Upper lobe of right lung (tissue), 1 donor: ENCODE data around the gene GPSM1. TPM values are rescaled to one million over a fixed set of nuclear protein-coding genes. Genes with fewer than 3 reads are reported as not detected.

ENCODE experiments used
- ATAC-seq: fragments of 200-7000 bp; cut with Tn5 transposase; one replicate; pipeline ENCODE4 v1.9.1; 2020; ENCODE audit warnings: mild to moderate bottlenecking, moderate library complexity
- DNase-seq: peaks from one replicate; pipeline ENCODE4 v3.0.0-alpha.2; 2020
- H3K27ac ChIP-seq: fragments of 200-600 bp; one replicate; pipeline ENCODE4 v1.8.0; 2022
- H3K27me3 ChIP-seq: fragments of 200-600 bp; one replicate; pipeline ENCODE4 v1.8.0; 2022; ENCODE audit warnings: mild to moderate bottlenecking
- H3K36me3 ChIP-seq: fragments of 200-600 bp; one replicate; pipeline ENCODE4 v1.8.0; 2022
- H3K4me1 ChIP-seq: fragments of 200-600 bp; one replicate; pipeline ENCODE4 v1.8.0; 2022
- H3K4me3 ChIP-seq: fragments of 200-600 bp; one replicate; pipeline ENCODE4 v1.8.0; 2022; ENCODE audit warnings: mild to moderate bottlenecking
- H3K9me3 ChIP-seq: fragments of 200-600 bp; one replicate; pipeline ENCODE4 v1.8.0; 2022
- intact Hi-C: fragments of 100-400 bp; cut with DNase I; formaldehyde crosslinking; loops from one replicate; pipeline ENCODE4 v1.11.0; 2022
- total RNA-seq: library from RNA; stranded (reverse); fragmentation: NEBNext Ultra II Directional; extraction: Animal tissue kit (Norgen Biotek cat#: 25700); gene quantifications from one replicate; pipeline ENCODE4 v1.2.1, GENCODE V29; 2021
- TF ChIP-seq, protein P1 (sequence below): fragments of 200-600 bp; IDR thresholded peaks from one replicate; pipeline ENCODE4 v1.8.0; 2022; ENCODE audit warnings: antibody characterized with exemption
- donor health status: DM: no; HTN: yes; CAD: no; lungs with severe emphysema.

The GPSM1 gene
- total RNA-seq, 1 donor from 2014 or later = 27.3 TPM

DNA sequence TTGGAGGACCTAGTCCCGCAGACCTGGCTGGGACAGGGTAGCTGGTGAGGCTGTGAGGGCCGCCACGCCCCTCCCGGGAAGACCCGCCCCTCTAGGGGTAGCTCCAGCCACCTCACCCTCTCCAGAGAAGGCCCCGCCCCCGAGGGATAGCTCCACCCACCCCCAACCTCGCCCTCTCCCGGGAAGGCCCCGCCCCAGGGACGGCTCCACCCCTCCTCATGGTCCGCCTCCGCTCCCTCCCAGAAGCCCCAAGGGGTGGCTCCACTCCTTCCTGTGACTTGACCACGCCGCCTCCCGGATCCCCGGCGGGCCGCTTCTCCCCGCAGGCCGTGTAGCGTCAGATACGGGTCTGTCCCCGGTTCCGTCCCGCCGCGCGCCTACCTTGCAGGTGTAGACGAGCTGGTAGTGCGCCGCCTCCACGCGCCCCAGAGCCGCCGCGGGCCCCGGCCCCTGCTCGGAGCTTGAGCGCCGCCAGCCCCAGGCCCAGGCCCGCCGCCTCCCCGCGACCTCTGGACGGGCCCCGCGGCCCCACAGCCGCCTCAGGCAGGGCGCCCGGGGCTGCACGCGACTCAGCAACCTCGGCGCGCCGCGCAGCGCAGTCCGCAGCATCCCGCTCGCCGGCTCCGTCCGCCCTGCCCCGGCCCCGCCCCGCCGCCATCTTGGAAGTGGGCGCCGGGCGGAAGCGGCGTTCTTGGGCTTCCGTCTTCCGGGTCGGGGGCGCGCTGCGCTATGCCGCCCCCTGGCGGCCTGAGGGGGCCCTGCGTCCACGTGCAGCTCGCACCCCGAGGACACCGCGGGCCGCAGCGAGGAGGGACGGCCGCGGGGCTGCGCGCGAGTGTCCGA, 36.0 kb downstream of the GPSM1 start, which contains the start of gene DNLZ:
DNLZ (minus strand) TSS at position 639 of the 843 bp plus-strand sequence; CDS start at position 609, 30 bp downstream.
- Histone ChIP-seq H3K4me3 (peak within 1 kb of the TSS; percentile 71), H3K36me3 (no peaks in the 10 kb centered on the region), H3K4me1 (peaks cover 12% of the 10 kb centered on the region), H3K27ac (peak within 1 kb of the TSS; percentile 91), H3K27me3 (no peaks in the 10 kb centered on the region), H3K9me3 (no peaks in the 10 kb centered on the region)
- TF ChIP-seq, protein P1, sequence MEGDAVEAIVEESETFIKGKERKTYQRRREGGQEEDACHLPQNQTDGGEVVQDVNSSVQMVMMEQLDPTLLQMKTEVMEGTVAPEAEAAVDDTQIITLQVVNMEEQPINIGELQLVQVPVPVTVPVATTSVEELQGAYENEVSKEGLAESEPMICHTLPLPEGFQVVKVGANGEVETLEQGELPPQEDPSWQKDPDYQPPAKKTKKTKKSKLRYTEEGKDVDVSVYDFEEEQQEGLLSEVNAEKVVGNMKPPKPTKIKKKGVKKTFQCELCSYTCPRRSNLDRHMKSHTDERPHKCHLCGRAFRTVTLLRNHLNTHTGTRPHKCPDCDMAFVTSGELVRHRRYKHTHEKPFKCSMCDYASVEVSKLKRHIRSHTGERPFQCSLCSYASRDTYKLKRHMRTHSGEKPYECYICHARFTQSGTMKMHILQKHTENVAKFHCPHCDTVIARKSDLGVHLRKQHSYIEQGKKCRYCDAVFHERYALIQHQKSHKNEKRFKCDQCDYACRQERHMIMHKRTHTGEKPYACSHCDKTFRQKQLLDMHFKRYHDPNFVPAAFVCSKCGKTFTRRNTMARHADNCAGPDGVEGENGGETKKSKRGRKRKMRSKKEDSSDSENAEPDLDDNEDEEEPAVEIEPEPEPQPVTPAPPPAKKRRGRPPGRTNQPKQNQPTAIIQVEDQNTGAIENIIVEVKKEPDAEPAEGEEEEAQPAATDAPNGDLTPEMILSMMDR = peak; percentile 98
- intact Hi-C loops = no loop called here
- ATAC-seq = peak; percentile 94
- peak; percentile 99 for DNase-seq

DNA sequence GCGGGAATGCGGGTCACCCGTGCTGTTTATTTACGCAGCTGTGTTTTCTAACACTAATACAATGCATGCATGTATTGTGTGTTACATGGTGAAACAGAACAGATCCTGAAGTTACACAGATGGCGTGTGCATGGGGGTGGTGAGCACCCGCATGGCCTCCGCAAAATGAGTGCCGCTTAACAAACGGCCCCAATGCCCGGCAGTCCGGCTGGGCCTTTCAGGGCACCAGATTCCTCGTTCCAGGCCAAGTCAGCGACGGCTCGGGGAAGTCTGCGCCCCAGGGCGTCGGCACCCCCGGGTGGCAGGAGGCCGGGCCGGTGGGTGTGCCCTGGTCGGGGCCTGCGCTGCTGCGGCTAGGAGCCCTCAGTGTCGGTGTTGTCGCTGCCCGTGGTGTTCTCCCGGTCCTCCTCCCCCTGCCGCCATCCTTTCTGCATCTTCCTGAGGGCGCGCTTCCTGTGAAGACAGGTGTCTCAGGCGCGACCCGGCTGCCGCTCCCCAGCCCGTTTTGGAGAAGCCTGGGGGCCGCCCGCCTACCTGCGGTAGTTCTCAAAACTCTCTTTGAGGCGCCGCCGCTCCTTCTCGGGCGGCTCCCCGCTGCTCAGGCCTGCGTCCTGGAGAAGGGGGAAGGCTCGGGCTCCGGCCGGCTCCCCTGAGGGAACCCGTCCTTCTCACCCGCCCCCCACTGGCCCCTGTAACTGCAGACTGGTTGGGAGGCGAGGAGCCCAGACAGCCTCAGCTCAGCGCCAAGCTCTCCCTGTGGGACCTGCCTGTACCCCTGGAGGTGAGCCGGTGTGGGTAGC, 36.8 kb downstream of the GPSM1 start:
- no peaks in the 10 kb centered on the region for H3K36me3 ChIP-seq
- no peak for ATAC-seq
- peak overlapping the region; percentile 71 for H3K4me3 ChIP-seq
- intact Hi-C loops = no loop called here
- no peak overlapping the region for H3K27ac ChIP-seq
- DNase-seq = no peak
- TF ChIP-seq, protein P1 = no peak
- peaks cover 12% of the 10 kb centered on the region for H3K4me1 ChIP-seq
- H3K9me3 ChIP-seq = no peaks in the 10 kb centered on the region
- H3K27me3 ChIP-seq = no peaks in the 10 kb centered on the region

DNA sequence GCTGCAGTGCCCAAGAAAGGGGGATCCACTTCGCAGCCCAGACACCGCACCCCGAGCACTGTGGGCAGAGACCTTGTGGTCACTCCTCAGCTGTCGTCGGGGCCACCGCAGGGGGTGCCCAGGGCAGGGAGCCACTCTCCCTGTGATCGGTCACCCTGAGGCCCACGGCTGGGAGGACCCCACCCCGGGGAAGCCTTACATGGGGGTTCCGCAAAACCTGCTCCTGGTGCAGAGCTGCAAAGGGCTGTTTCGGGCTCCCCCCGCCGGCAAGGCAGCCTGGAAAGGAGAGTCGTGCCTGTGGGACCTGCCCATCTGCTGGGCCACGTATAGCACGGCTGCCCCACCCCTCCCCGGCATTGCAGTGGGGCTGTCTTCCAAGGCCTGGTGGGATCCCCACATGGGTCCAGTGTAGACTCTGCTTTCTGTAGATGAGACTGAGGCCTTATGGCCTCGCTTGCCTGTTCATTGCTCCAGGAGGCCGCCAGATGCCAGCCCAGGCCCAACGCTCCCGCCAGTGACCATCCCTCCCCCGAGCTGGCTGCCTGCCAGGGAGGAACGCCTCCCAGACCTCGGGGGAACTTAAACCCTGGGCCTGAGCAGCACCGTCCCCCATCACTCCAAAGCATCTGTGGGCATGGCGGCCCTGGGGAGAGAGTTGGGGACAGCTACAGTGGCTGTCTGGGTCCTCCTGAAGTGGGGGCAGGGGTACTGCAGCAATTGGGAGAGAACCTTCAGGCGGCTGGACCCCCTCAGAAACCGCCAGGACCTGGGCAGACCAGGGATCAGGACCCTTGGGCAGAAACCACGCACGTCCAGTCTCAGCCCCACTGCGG, 37.8 kb downstream of the GPSM1 start:
- Histone ChIP-seq H3K4me1 (peaks cover 12% of the 10 kb centered on the region), H3K27me3 (no peaks in the 10 kb centered on the region), H3K36me3 (no peaks in the 10 kb centered on the region), H3K9me3 (no peaks in the 10 kb centered on the region), H3K27ac (peak overlapping the region; percentile 24), H3K4me3 (no peak overlapping the region)
- TF ChIP-seq, protein P1 = no peak
- intact Hi-C loops = no loop called here
- DNase-seq (no peak), ATAC-seq (no peak)

DNA sequence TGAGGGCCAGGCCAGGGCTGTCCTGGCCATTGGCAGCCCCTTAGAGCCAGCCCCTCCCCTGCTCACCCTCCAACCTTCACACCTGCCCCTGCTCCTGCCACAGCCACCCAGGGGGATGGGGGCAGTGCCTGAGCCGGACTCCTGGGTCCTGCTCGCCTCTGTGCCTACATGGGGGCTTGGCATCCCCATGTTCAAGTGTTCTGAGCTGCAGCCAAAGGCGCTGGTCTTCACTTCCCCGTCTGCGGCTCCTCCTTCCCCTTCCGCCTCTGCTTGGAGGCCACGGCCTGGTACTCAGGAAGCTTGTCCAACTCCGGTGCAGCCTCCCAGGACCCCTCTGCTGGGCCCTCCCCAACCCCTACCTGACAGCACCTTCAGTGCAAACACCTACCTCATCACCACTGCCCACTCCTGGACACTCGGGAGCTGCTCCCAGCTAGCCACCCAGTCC, 38.5 kb downstream of the GPSM1 start:
- Histone ChIP-seq H3K9me3 (no peaks in the 10 kb centered on the region), H3K27ac (peak overlapping the region; percentile 24), H3K4me1 (peaks cover 12% of the 10 kb centered on the region), H3K36me3 (no peaks in the 10 kb centered on the region), H3K4me3 (no peak overlapping the region), H3K27me3 (no peaks in the 10 kb centered on the region)
- no peak for ATAC-seq
- intact Hi-C loops = no loop called here
- TF ChIP-seq, protein P1 = no peak
- DNase-seq = no peak

DNA sequence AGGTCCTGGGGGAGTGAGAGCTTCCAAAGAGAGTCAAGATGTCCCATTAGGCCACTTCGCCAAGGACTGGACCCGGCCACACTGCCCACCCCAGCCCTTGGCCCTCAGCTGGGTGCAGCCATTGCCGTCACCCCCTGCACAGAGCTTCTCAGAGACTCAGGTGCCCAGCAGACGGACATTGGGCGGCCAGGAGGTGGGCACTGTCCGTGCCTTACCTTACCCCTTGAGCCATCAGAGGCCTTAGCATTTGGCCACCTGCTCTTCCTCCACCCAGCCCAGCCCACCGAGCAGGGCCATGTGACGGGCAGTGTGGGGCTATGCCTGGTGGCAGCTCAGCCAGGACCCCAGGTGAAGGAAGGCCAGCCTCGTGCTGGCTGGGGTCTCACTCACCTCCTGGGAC, 39.5 kb downstream of the GPSM1 start:
- Histone ChIP-seq H3K27me3 (no peaks in the 10 kb centered on the region), H3K36me3 (no peaks in the 10 kb centered on the region), H3K27ac (no peak overlapping the region), H3K4me1 (peaks cover 12% of the 10 kb centered on the region), H3K4me3 (no peak overlapping the region), H3K9me3 (no peaks in the 10 kb centered on the region)
- TF ChIP-seq, protein P1 = no peak
- no peak for ATAC-seq
- intact Hi-C loops = no loop called here
- no peak for DNase-seq
